CD4-positive, alpha-beta T cell (primary cell): ENCODE results near the gene ANKRD6. TPM values are rescaled to one million over a fixed set of nuclear protein-coding genes. Genes with fewer than 3 reads are reported as not detected.

Source experiments
- ATAC-seq: fragments of 200-7000 bp; cut with Tn5 transposase; one replicate; pipeline ENCODE4 v1.10.0; 2022; ENCODE audit warnings: mild to moderate bottlenecking; ENCODE audit not compliant: poor library complexity
- CTCF ChIA-PET: fragments of 350-600 bp; sonication (Branson Sonifier 250); formaldehyde crosslinking; loops from one replicate; lab custom pipeline; 2021; ENCODE audit warnings: antibody characterized with exemption, inconsistent platforms; lab: Charles Lee
- POLR2A ChIA-PET: fragments of 350-600 bp; sonication (Branson Sonifier 250); formaldehyde crosslinking; loops from one replicate; lab custom pipeline; 2021; ENCODE audit warnings: antibody characterized with exemption, inconsistent platforms; lab: Charles Lee
- DNase-seq, 14 experiments: peaks; one replicate each; pipeline ENCODE4 v3.0.0-alpha.2; 2013 to 2020; ENCODE audit warnings: mixed read lengths in 2 of 14
- H3K27ac ChIP-seq, 2 donors: one replicate each; pipeline versions ENCODE4 v1.5.1 to v1.7.0; 2013; ENCODE audit warnings: low read length in 2 of 2, low read depth in 1 of 2, mild to moderate bottlenecking in 1 of 2
- H3K27me3 ChIP-seq, 2 experiments: 1 replicate in 1 of 2; 2 replicates in 1 of 2; pipeline versions ENCODE4 v1.6.1 to v1.7.0; 2013; ENCODE audit warnings: low read length in 2 of 2, control low read depth in 1 of 2, mild to moderate bottlenecking in 1 of 2, moderate library complexity in 1 of 2; ENCODE audit not compliant: insufficient read depth in 2 of 2, control insufficient read depth in 1 of 2
- H3K36me3 ChIP-seq: one replicate; pipeline ENCODE4 v1.6.1; 2013; ENCODE audit warnings: low read length, control low read depth; ENCODE audit not compliant: insufficient read depth
- H3K4me1 ChIP-seq: one replicate; pipeline ENCODE4 v1.6.1; 2013; ENCODE audit warnings: low read length, control low read depth; ENCODE audit not compliant: insufficient read depth
- H3K4me3 ChIP-seq: one replicate; pipeline ENCODE4 v1.5.1; 2013; ENCODE audit warnings: mild to moderate bottlenecking, low read length, moderate library complexity
- H3K9me3 ChIP-seq, 2 experiments: 1 replicate in 1 of 2; 2 replicates in 1 of 2; pipeline versions ENCODE4 v1.6.1 to v1.7.0; 2013; ENCODE audit warnings: low read length in 2 of 2, mild to moderate bottlenecking in 2 of 2, control low read depth in 1 of 2, moderate library complexity in 1 of 2; ENCODE audit not compliant: control insufficient read depth in 1 of 2, insufficient read depth in 1 of 2
- H3K27ac Mint-ChIP-seq: one replicate; pipeline ENCODE4 v1.8.0; 2020; ENCODE audit warnings: mixed read lengths
- H3K27me3 Mint-ChIP-seq: one replicate; pipeline ENCODE4 v1.8.0; 2021; ENCODE audit warnings: mixed read lengths
- H3K36me3 Mint-ChIP-seq: one replicate; pipeline ENCODE4 v1.8.0; 2021; ENCODE audit warnings: low read depth, mixed read lengths
- H3K4me1 Mint-ChIP-seq: one replicate; pipeline ENCODE4 v1.8.0; 2021; ENCODE audit warnings: low read depth, mixed read lengths
- H3K4me3 Mint-ChIP-seq: one replicate; pipeline ENCODE4 v1.8.0; 2020; ENCODE audit warnings: mild to moderate bottlenecking, mixed read lengths
- H3K9me3 Mint-ChIP-seq: one replicate; pipeline ENCODE4 v1.8.0; 2020; ENCODE audit warnings: mixed read lengths
- CTCF ChIP-seq: fragments of 200-600 bp; IDR thresholded peaks from one replicate; pipeline ENCODE4 v1.8.0; 2022; ENCODE audit warnings: antibody characterized with exemption, mild to moderate bottlenecking
- intact Hi-C, 2 experiments: fragments of 100-400 bp; cut with DNase I in 1 of 2; cut with micrococcal nuclease in 1 of 2; formaldehyde crosslinking; loops; one replicate each; pipeline versions ENCODE4 v1.15.1 to v1.9.0; 2023 to 2025; cut with DNase I, micrococcal nuclease
- total RNA-seq, 174 experiments: library from RNA in 2 of 174; stranded (reverse) in 2 of 174; gene quantifications; one replicate each; pipeline ENCODE4 v1.2.3 and lab custom pipeline; 2021 to 2026

Gene ANKRD6
- total RNA-seq, 2 experiments from 2014 or later: 3.8 to 4.8 TPM

GRCh38 chr6:89554106-89554505 lies 121.2 kb downstream of the ANKRD6 start:
- H3K36me3 Mint-ChIP-seq: no peaks in the 10 kb centered on the region
- ChIA-PET CTCF (no interaction called here), POLR2A (no interaction called here)
- H3K36me3 ChIP-seq: no peaks in the 10 kb centered on the region
- TF ChIP-seq CTCF: no peak
- intact Hi-C loops: no loop called here
- H3K4me3 ChIP-seq: no peak overlapping the region
- DNase-seq: no peak
- peaks cover 10% of the 10 kb centered on the region for H3K9me3 Mint-ChIP-seq
- H3K4me1 ChIP-seq: no peaks in the 10 kb centered on the region
- H3K4me3 Mint-ChIP-seq: no peak overlapping the region
- H3K27me3 ChIP-seq: peaks cover 0 to 7% of the 10 kb centered on the region in 2 experiments
- no peak overlapping the region for H3K27ac ChIP-seq
- H3K27me3 Mint-ChIP-seq: no peaks in the 10 kb centered on the region
- H3K9me3 ChIP-seq: peaks cover 0 to 3% of the 10 kb centered on the region in 2 experiments
- ATAC-seq: no peak
- no peak overlapping the region for H3K27ac Mint-ChIP-seq
- no peaks in the 10 kb centered on the region for H3K4me1 Mint-ChIP-seq

- TF ChIP-seq CTCF: no peak
- Mint-ChIP-seq H3K9me3 (peaks cover 10% of the 10 kb centered on the region), H3K27me3 (no peaks in the 10 kb centered on the region), H3K4me3 (no peak overlapping the region), H3K27ac (no peak overlapping the region), H3K4me1 (no peaks in the 10 kb centered on the region), H3K36me3 (no peaks in the 10 kb centered on the region)
- intact Hi-C loops: no loop called here
- H3K4me3 ChIP-seq: no peak overlapping the region
- peaks cover 0 to 7% of the 10 kb centered on the region in 2 experiments for H3K27me3 ChIP-seq
- no peaks in the 10 kb centered on the region for H3K36me3 ChIP-seq
- H3K9me3 ChIP-seq: peaks cover 0 to 3% of the 10 kb centered on the region in 2 experiments
- ATAC-seq: no peak
- H3K27ac ChIP-seq: no peak overlapping the region
- ChIA-PET CTCF (no interaction called here), POLR2A (no interaction called here)
- DNase-seq: no peak
- H3K4me1 ChIP-seq: no peaks in the 10 kb centered on the region
Measured at GRCh38 chr6:89555031-89555430, 122.1 kb downstream of the ANKRD6 start.

- H3K27ac Mint-ChIP-seq: no peak overlapping the region
- no peaks in the 10 kb centered on the region for H3K36me3 Mint-ChIP-seq
- intact Hi-C loops: no loop called here
- no peaks in the 10 kb centered on the region for H3K27me3 Mint-ChIP-seq
- peaks cover 0 to 3% of the 10 kb centered on the region in 2 experiments for H3K9me3 ChIP-seq
- no peaks in the 10 kb centered on the region for H3K36me3 ChIP-seq
- no peak overlapping the region for H3K27ac ChIP-seq
- H3K9me3 Mint-ChIP-seq: peaks cover 10% of the 10 kb centered on the region
- no peaks in the 10 kb centered on the region for H3K4me1 ChIP-seq
- no peak for ATAC-seq
- ChIA-PET CTCF (no interaction called here), POLR2A (no interaction called here)
- no peaks in the 10 kb centered on the region for H3K4me1 Mint-ChIP-seq
- TF ChIP-seq CTCF: no peak
- peaks cover 0 to 7% of the 10 kb centered on the region in 2 experiments for H3K27me3 ChIP-seq
- H3K4me3 ChIP-seq: no peak overlapping the region
- no peak overlapping the region for H3K4me3 Mint-ChIP-seq
- no peak for DNase-seq
Measured at GRCh38 chr6:89555806-89556205, 122.9 kb downstream of the ANKRD6 start.
